HCT116 (cell line): ENCODE data around the gene PSME4. TPM values are rescaled to one million over a fixed set of nuclear protein-coding genes. Genes with fewer than 3 reads are reported as not detected.

Source experiments
- ATAC-seq: fragments of 200-7000 bp; cut with Tn5 transposase; 2 replicates; pipeline ENCODE4 v1.9.1; 2020; ENCODE audit warnings: mild to moderate bottlenecking, moderate library complexity
- BruUV-seq: library from RNA; stranded (reverse); fragments of 400-500 nt; replicated peaks from 2 replicates; lab custom pipeline; 2021; lab: Mats Ljungman, UMichigan
- CTCF ChIA-PET: fragments of 300-600 bp; sonication (Branson Sonifier 250); formaldehyde crosslinking; loops from one replicate; lab custom pipeline; 2021; ENCODE audit warnings: antibody characterized with exemption; lab: Charles Lee
- POLR2A ChIA-PET: fragments of 300-600, 350-600 bp; sonication (Branson Sonifier 250); formaldehyde crosslinking; loops from one replicate; lab custom pipeline; 2021; ENCODE audit warnings: antibody characterized with exemption; lab: Charles Lee
- RAD21 ChIA-PET, 2 experiments: fragments of 300-600 bp; sonication (Branson Sonifier 250); formaldehyde crosslinking; loops; one replicate each; lab custom pipeline; 2023; ENCODE audit warnings: low total read pairs in 2 of 2; ENCODE audit not compliant: uncharacterized antibody in 2 of 2, unreplicated experiment in 2 of 2, low non-redundant PET in 1 of 2; lab: Charles Lee
- DNase-seq: peaks from one replicate; pipeline ENCODE4 v3.0.0-alpha.2; 2010; ENCODE audit warnings: low read depth, low spot score
- H2AFZ ChIP-seq: fragments of 200-600 bp; shearing (Covaris generic), sonication (generic); 2 replicates; pipeline ENCODE4 v1.6.1; 2017; ENCODE audit warnings: low read depth, mixed run types, mixed read lengths, antibody characterized with exemption, low read length; ENCODE audit not compliant: poor library complexity, severe bottlenecking
- H3K27ac ChIP-seq: 2 replicates; pipeline ENCODE4 v1.5.1; 2012; ENCODE audit warnings: low read depth, low read length
- H3K27me3 ChIP-seq: fragments of 200-600 bp; sonication (generic); 2 replicates; pipeline ENCODE4 v1.6.1; 2016; ENCODE audit warnings: mixed run types, low read length, mixed read lengths; ENCODE audit not compliant: insufficient read depth
- H3K36me3 ChIP-seq, 2 experiments: fragments of 200-500 bp in 1 of 2; fragments of 200-600 bp in 1 of 2; sonication (Bioruptor generic) in 1 of 2; sonication (generic) in 1 of 2; 2 replicates each; pipeline versions ENCODE4 v1.5.1 to v1.6.1; 2014 to 2016; ENCODE audit warnings: low read length in 2 of 2, inconsistent platforms in 1 of 2, mixed read lengths in 1 of 2, mixed run types in 1 of 2; ENCODE audit not compliant: insufficient read depth in 2 of 2, control insufficient read depth in 1 of 2
- H3K4me1 ChIP-seq, 2 experiments: fragments of 200-600 bp in 1 of 2; sonication (generic) in 1 of 2; 2 replicates each; pipeline versions ENCODE4 v1.5.1 to v1.6.1; 2012 to 2017; ENCODE audit warnings: low read length in 2 of 2, inconsistent platforms in 1 of 2, mild to moderate bottlenecking in 1 of 2, mixed read lengths in 1 of 2, mixed run types in 1 of 2, moderate library complexity in 1 of 2; ENCODE audit not compliant: insufficient read depth in 2 of 2, control insufficient read depth in 1 of 2
- H3K4me2 ChIP-seq: fragments of 200-600 bp; sonication (generic); 2 replicates; pipeline ENCODE4 v1.6.1; 2017; ENCODE audit warnings: mixed run types, low read length, mixed read lengths
- H3K4me3 ChIP-seq, 2 experiments: fragments of 200-600 bp in 1 of 2; sonication (generic) in 1 of 2; replicated peaks in 1 of 2; 2 replicates each; pipeline ENCODE4 v1.5.1; 2011 to 2016; ENCODE audit warnings: low read length in 2 of 2, control low read depth in 1 of 2, low read depth in 1 of 2, mild to moderate bottlenecking in 1 of 2, mixed read lengths in 1 of 2, mixed run types in 1 of 2
- H3K79me2 ChIP-seq: fragments of 200-600 bp; sonication (generic); 2 replicates; pipeline ENCODE4 v1.6.1; 2017; ENCODE audit warnings: mild to moderate bottlenecking, mixed run types, low read length, moderate library complexity, mixed read lengths; ENCODE audit not compliant: insufficient read depth
- H3K9ac ChIP-seq: fragments of 200-600 bp; sonication (generic); 2 replicates; pipeline ENCODE4 v1.6.1; 2016; ENCODE audit warnings: low read length, mixed read lengths
- H3K9me2 ChIP-seq: fragments of 200-600 bp; sonication (generic), shearing (Covaris generic); 2 replicates; pipeline ENCODE4 v1.6.1; 2017; ENCODE audit warnings: mixed run types, mild to moderate bottlenecking, moderate library complexity; ENCODE audit not compliant: insufficient read depth
- H3K9me3 ChIP-seq, 2 experiments: fragments of 200-500 bp in 1 of 2; fragments of 200-600 bp in 1 of 2; sonication (Bioruptor generic) in 1 of 2; sonication (generic) in 1 of 2; 2 replicates each; pipeline ENCODE4 v1.6.1; 2014 to 2017; ENCODE audit warnings: low read length in 2 of 2, mixed read lengths in 2 of 2, inconsistent platforms in 1 of 2, low read depth in 1 of 2, mild to moderate bottlenecking in 1 of 2, mixed run types in 1 of 2, moderate library complexity in 1 of 2; ENCODE audit not compliant: control insufficient read depth in 1 of 2, insufficient read depth in 1 of 2
- H4K20me1 ChIP-seq: fragments of 200-600 bp; sonication (generic), shearing (Covaris generic); 2 replicates; pipeline ENCODE4 v1.6.1; 2017; ENCODE audit warnings: mixed run types, mild to moderate bottlenecking, moderate library complexity; ENCODE audit not compliant: insufficient read depth
- CEBPB ChIP-seq: IDR thresholded peaks from 2 replicates; pipeline ENCODE4 v1.6.1; 2012; ENCODE audit warnings: low read depth
- CTCF ChIP-seq, 3 experiments: fragments of 200-600 bp in 1 of 3; sonication (generic) in 1 of 3; IDR thresholded peaks in 2 of 3; conservative IDR thresholded peaks in 1 of 3; 2 replicates each; pipeline ENCODE4 v1.5.1; 2012 to 2017; ENCODE audit warnings: low read depth in 2 of 3, low read length in 2 of 3, antibody characterized with exemption in 1 of 3, borderline replicate concordance in 1 of 3, control low read depth in 1 of 3, mild to moderate bottlenecking in 1 of 3, mixed read lengths in 1 of 3, mixed run types in 1 of 3, moderate library complexity in 1 of 3; ENCODE audit not compliant: insufficient read depth in 1 of 3
- EZH2phosphoT487 ChIP-seq: fragments of 200-600 bp; IDR thresholded peaks from 2 replicates; pipeline ENCODE4 v1.6.1; 2018; ENCODE audit warnings: antibody characterized with exemption, borderline replicate concordance
- JUND ChIP-seq: IDR thresholded peaks from 2 replicates; pipeline ENCODE4 v1.6.1; 2012
- POLR2A ChIP-seq: IDR thresholded peaks from 2 replicates; pipeline ENCODE4 v1.7.0; 2011; ENCODE audit warnings: borderline replicate concordance; ENCODE audit not compliant: insufficient read depth, insufficient read length; ENCODE audit errors: extremely low read depth
- POLR2AphosphoS5 ChIP-seq: IDR thresholded peaks from 2 replicates; pipeline ENCODE4 v1.6.1; 2011; ENCODE audit warnings: mild to moderate bottlenecking, low read depth, low read length, moderate library complexity
- REST ChIP-seq: IDR thresholded peaks from 2 replicates; pipeline ENCODE4 v1.6.1; 2012; ENCODE audit warnings: low read depth
- SP1 ChIP-seq: IDR thresholded peaks from 2 replicates; pipeline ENCODE4 v1.6.1; 2012; ENCODE audit warnings: low read depth
- TCF7L2 ChIP-seq: IDR thresholded peaks from 2 replicates; pipeline ENCODE4 v1.7.0; 2011; ENCODE audit warnings: borderline replicate concordance, inconsistent platforms; ENCODE audit not compliant: insufficient read depth, insufficient read length; ENCODE audit errors: extremely low read depth
- ZFX ChIP-seq: fragments of 450-650 bp; IDR thresholded peaks from 2 replicates; pipeline ENCODE4 v1.6.1; 2017
- intact Hi-C: fragments of 100-400 bp; cut with micrococcal nuclease; formaldehyde crosslinking; loops from 2 replicates; pipeline ENCODE4 v1.10.0; 2022
- total RNA-seq: library from RNA; stranded (reverse); gene quantifications from one replicate; pipeline ENCODE4 v1.2.1, GENCODE V29; 2021; ENCODE audit not compliant: unreplicated experiment

The PSME4 gene
- total RNA-seq, 1 experiment from 2014 or later: 53.2 TPM

- POLR2A ChIA-PET: no interaction called here
- BruUV-seq: no TSS peak
- H3K36me3 ChIP-seq: peaks cover 12 to 17% of the 10 kb centered on the region in 2 experiments
- no peak overlapping the region for H3K9ac ChIP-seq
- RAD21 ChIA-PET: no interaction called here
- intact Hi-C loops: no loop called here
- no peak overlapping the region for H2AFZ ChIP-seq
- TF ChIP-seq TCF7L2: no peak
- TF ChIP-seq POLR2AphosphoS5: no peak
- no peak for TF ChIP-seq REST
- no peak for TF ChIP-seq CEBPB
- no peak for TF ChIP-seq ZFX
- TF ChIP-seq CTCF (IDR thresholded peaks at IDR 0.05 in 2 of 3, conservative IDR thresholded peaks at IDR 0.05 in 1 of 3; ENCODE audit: borderline replicate concordance in 1 of 3, insufficient read depth in 1 of 3, low read depth in 2 of 3, low read length in 2 of 3): no peak
- TF ChIP-seq JUND: no peak
- no peak for TF ChIP-seq SP1
- no peak for TF ChIP-seq EZH2phosphoT487
- TF ChIP-seq POLR2A: no peak
- TF ChIP-seq, all 23 proteins: peak for 0
- H3K9me3 ChIP-seq: no peaks in the 10 kb centered on the region
- H3K4me3 ChIP-seq: no peak overlapping the region
- H3K4me2 ChIP-seq: no peak overlapping the region
- ATAC-seq: no peak
- H3K79me2 ChIP-seq: no peaks in the 10 kb centered on the region
- DNase-seq: no peak
- H3K27ac ChIP-seq: no peak overlapping the region
- no peaks in the 10 kb centered on the region for H4K20me1 ChIP-seq
- H3K4me1 ChIP-seq: no peaks in the 10 kb centered on the region
- no peaks in the 10 kb centered on the region for H3K27me3 ChIP-seq
- no peaks in the 10 kb centered on the region for H3K9me2 ChIP-seq
- CTCF ChIA-PET: no interaction called here
These were observed 103.6 kb downstream of the PSME4 start for GRCh38 chr2:53867169-53867568.
